ENCODE data around the gene TOM1. TPM values are rescaled to one million over a fixed set of nuclear protein-coding genes. Genes with fewer than 3 reads are reported as not detected.

TOM1 gene
- total and polyA plus RNA-seq, 4 donors = 17.9 to 53.0 (median 50.5) TPM

- Histone ChIP-seq H3K9me3 (ENCODE audit: control insufficient read depth in 4 of 4, low read length in 3 of 4) (no peaks in the 10 kb centered on the region), H3K4me3 (ENCODE audit: low read depth in 1 of 3, low read length in 3 of 3) (peak overlapping the region; percentile 76 to 97 (median 90)), H3K27ac (ENCODE audit: low read depth in 1 of 2, low read length in 2 of 2) (peak overlapping the region; percentile 90 to 96), H3K27me3 (ENCODE audit: control insufficient read depth in 4 of 4, insufficient read depth in 4 of 4, low read length in 3 of 4) (no peaks in the 10 kb centered on the region), H3K9ac (ENCODE audit: low read depth in 1 of 2, low read length in 2 of 2) (peak overlapping the region; percentile 35 to 75), H3K36me3 (ENCODE audit: control insufficient read depth in 4 of 4, insufficient read depth in 3 of 4, low read depth in 1 of 4, low read length in 3 of 4) (peaks cover 0 to under 1% (median 0%) of the 10 kb centered on the region in 4 donors), H3K4me1 (ENCODE audit: control insufficient read depth in 4 of 4, insufficient read depth in 4 of 4, low read length in 3 of 4) (peaks cover 2 to 26% (median 18%) of the 10 kb centered on the region in 4 donors)
- no peak for DNase-seq (ENCODE audit: low spot score)
- TF ChIP-seq ATF3 (IDR thresholded peaks at IDR 0.05) (no peak), CTCF (IDR thresholded peaks at IDR 0.05; ENCODE audit: low read depth, low read length, missing input control) (no peak), FOXA2 (IDR thresholded peaks at IDR 0.05) (no peak), JUND (IDR thresholded peaks at IDR 0.05) (no peak), RXRA (IDR thresholded peaks at IDR 0.05) (no peak), NR2F2 (IDR thresholded peaks at IDR 0.05) (no peak), GABPA (IDR thresholded peaks at IDR 0.05 in 1 of 2, conservative IDR thresholded peaks at IDR 0.05 in 1 of 2) (no peak), RAD21 (IDR thresholded peaks at IDR 0.05) (no peak), YY1 (IDR thresholded peaks at IDR 0.05) (no peak), SP1 (IDR thresholded peaks at IDR 0.05) (no peak), TAF1 (conservative IDR thresholded peaks at IDR 0.05) (no peak), FOXA1 (IDR thresholded peaks at IDR 0.05) (no peak), EGR1 (IDR thresholded peaks at IDR 0.05; ENCODE audit: low read depth in 2 of 2) (no peak), HNF4G (IDR thresholded peaks at IDR 0.05) (no peak), HNF4A (conservative IDR thresholded peaks at IDR 0.05) (no peak)
- TF ChIP-seq, protein P1, sequence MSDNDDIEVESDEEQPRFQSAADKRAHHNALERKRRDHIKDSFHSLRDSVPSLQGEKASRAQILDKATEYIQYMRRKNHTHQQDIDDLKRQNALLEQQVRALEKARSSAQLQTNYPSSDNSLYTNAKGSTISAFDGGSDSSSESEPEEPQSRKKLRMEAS (IDR thresholded peaks at IDR 0.05) = no peak
- TF ChIP-seq, protein P2, sequence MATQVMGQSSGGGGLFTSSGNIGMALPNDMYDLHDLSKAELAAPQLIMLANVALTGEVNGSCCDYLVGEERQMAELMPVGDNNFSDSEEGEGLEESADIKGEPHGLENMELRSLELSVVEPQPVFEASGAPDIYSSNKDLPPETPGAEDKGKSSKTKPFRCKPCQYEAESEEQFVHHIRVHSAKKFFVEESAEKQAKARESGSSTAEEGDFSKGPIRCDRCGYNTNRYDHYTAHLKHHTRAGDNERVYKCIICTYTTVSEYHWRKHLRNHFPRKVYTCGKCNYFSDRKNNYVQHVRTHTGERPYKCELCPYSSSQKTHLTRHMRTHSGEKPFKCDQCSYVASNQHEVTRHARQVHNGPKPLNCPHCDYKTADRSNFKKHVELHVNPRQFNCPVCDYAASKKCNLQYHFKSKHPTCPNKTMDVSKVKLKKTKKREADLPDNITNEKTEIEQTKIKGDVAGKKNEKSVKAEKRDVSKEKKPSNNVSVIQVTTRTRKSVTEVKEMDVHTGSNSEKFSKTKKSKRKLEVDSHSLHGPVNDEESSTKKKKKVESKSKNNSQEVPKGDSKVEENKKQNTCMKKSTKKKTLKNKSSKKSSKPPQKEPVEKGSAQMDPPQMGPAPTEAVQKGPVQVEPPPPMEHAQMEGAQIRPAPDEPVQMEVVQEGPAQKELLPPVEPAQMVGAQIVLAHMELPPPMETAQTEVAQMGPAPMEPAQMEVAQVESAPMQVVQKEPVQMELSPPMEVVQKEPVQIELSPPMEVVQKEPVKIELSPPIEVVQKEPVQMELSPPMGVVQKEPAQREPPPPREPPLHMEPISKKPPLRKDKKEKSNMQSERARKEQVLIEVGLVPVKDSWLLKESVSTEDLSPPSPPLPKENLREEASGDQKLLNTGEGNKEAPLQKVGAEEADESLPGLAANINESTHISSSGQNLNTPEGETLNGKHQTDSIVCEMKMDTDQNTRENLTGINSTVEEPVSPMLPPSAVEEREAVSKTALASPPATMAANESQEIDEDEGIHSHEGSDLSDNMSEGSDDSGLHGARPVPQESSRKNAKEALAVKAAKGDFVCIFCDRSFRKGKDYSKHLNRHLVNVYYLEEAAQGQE (IDR thresholded peaks at IDR 0.05) = no peak
- TF ChIP-seq, protein P3, sequence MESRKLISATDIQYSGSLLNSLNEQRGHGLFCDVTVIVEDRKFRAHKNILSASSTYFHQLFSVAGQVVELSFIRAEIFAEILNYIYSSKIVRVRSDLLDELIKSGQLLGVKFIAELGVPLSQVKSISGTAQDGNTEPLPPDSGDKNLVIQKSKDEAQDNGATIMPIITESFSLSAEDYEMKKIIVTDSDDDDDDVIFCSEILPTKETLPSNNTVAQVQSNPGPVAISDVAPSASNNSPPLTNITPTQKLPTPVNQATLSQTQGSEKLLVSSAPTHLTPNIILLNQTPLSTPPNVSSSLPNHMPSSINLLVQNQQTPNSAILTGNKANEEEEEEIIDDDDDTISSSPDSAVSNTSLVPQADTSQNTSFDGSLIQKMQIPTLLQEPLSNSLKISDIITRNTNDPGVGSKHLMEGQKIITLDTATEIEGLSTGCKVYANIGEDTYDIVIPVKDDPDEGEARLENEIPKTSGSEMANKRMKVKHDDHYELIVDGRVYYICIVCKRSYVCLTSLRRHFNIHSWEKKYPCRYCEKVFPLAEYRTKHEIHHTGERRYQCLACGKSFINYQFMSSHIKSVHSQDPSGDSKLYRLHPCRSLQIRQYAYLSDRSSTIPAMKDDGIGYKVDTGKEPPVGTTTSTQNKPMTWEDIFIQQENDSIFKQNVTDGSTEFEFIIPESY (IDR thresholded peaks at IDR 0.05) = no peak
- WGBS = 8% methylated on average over 3 of the region's 3 CpGs
Observed at GRCh38 chr22:35257002-35257320, 42.7 kb upstream of the TOM1 start.

All from liver (tissue), 9 donors.